Panc1 (cell line): ENCODE results near the gene GAL3ST1.

Source experiments
- POLR2AphosphoS5 ChIP-seq: IDR thresholded peaks from 2 replicates; pipeline ENCODE4 v1.6.1; 2012; ENCODE audit warnings: mild to moderate bottlenecking, low read depth, low read length, moderate library complexity
- REST ChIP-seq, 2 experiments: IDR thresholded peaks; 2 replicates each; pipeline ENCODE4 v1.6.1; 2011 to 2012; ENCODE audit warnings: low read depth in 2 of 2, control low read depth in 1 of 2, low read length in 1 of 2, mild to moderate bottlenecking in 1 of 2, moderate library complexity in 1 of 2; ENCODE audit not compliant: insufficient read depth in 1 of 2
- SIN3A ChIP-seq: IDR thresholded peaks from 2 replicates; pipeline ENCODE4 v1.6.1; 2012; ENCODE audit warnings: low read depth, mild to moderate bottlenecking, low read length, moderate library complexity, borderline replicate concordance; ENCODE audit not compliant: insufficient read depth
- TCF7L2 ChIP-seq: IDR thresholded peaks from 2 replicates; pipeline ENCODE4 v1.6.1; 2011; ENCODE audit warnings: mild to moderate bottlenecking, low read depth, low read length, inconsistent platforms
- TF ChIP-seq, protein P1 (sequence below): fragments of 450-650 bp; IDR thresholded peaks from 2 replicates; pipeline ENCODE4 v1.5.1; 2017; ENCODE audit warnings: mild to moderate bottlenecking

DNA sequence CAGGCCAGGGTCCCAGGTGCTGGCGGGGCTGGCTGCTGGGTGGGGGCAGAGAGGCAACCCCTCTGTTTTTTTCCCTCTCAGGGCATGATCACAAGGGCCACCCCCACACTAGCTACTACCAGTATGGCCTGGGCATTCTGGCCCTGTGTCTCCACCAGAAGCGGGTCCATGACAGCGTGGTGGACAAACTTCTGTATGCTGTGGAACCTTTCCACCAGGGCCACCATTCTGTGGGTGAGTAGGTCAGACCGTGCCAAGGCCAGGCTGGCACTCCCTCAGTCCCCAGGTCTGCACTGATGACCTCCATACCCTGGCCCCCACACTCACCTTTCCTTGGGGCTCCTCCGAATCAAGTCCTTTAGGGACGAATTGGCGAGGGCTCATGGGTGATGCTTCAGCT is 39.8 kb upstream of the GAL3ST1 start:
- TF ChIP-seq, protein P1, sequence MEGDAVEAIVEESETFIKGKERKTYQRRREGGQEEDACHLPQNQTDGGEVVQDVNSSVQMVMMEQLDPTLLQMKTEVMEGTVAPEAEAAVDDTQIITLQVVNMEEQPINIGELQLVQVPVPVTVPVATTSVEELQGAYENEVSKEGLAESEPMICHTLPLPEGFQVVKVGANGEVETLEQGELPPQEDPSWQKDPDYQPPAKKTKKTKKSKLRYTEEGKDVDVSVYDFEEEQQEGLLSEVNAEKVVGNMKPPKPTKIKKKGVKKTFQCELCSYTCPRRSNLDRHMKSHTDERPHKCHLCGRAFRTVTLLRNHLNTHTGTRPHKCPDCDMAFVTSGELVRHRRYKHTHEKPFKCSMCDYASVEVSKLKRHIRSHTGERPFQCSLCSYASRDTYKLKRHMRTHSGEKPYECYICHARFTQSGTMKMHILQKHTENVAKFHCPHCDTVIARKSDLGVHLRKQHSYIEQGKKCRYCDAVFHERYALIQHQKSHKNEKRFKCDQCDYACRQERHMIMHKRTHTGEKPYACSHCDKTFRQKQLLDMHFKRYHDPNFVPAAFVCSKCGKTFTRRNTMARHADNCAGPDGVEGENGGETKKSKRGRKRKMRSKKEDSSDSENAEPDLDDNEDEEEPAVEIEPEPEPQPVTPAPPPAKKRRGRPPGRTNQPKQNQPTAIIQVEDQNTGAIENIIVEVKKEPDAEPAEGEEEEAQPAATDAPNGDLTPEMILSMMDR = no peak
- TF ChIP-seq POLR2AphosphoS5 = no peak
- no peak for TF ChIP-seq REST (IDR thresholded peaks at IDR 0.05; ENCODE audit: insufficient read depth in 1 of 2, low read depth in 2 of 2, low read length in 1 of 2)
- no peak for TF ChIP-seq SIN3A
- TF ChIP-seq TCF7L2 = no peak
